ENCODE measurements around the gene ZNF500.

DNA sequence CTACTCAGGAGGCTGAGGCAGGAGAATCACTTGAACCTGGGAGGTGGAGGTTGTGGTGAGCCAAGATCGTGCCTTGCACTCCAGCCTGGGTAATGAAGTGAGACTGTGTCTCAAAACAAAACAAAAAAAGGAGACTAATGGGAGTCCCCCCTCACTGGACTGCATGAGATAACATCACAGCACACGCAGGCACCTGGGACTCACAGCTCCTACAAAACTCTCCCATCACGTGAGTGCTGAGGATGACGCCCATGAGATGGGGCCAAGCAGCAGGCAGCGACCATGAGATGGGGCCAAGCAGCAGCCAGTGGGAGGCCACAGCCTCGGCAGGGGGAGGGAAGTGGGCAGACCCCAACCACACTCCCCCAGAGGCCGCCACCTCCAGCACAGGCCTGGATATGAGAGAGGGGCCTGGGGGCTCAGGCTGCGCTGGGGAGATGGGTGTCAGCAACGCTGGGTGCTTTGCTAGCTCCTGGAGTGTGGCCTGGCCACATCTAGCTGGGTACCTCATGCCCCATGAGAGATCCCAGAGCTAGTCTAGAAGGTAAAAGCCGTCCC, 17.2 kb downstream of the ZNF500 start:
- TF ChIP-seq FOXM1 (IDR thresholded peaks at IDR 0.05; ENCODE audit: borderline replicate concordance, low read depth) = no peak
- TF ChIP-seq, protein P1, sequence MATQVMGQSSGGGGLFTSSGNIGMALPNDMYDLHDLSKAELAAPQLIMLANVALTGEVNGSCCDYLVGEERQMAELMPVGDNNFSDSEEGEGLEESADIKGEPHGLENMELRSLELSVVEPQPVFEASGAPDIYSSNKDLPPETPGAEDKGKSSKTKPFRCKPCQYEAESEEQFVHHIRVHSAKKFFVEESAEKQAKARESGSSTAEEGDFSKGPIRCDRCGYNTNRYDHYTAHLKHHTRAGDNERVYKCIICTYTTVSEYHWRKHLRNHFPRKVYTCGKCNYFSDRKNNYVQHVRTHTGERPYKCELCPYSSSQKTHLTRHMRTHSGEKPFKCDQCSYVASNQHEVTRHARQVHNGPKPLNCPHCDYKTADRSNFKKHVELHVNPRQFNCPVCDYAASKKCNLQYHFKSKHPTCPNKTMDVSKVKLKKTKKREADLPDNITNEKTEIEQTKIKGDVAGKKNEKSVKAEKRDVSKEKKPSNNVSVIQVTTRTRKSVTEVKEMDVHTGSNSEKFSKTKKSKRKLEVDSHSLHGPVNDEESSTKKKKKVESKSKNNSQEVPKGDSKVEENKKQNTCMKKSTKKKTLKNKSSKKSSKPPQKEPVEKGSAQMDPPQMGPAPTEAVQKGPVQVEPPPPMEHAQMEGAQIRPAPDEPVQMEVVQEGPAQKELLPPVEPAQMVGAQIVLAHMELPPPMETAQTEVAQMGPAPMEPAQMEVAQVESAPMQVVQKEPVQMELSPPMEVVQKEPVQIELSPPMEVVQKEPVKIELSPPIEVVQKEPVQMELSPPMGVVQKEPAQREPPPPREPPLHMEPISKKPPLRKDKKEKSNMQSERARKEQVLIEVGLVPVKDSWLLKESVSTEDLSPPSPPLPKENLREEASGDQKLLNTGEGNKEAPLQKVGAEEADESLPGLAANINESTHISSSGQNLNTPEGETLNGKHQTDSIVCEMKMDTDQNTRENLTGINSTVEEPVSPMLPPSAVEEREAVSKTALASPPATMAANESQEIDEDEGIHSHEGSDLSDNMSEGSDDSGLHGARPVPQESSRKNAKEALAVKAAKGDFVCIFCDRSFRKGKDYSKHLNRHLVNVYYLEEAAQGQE (IDR thresholded peaks at IDR 0.05; ENCODE audit: low read depth) = no peak
- TF ChIP-seq TAF1 (IDR thresholded peaks at IDR 0.05; ENCODE audit: low read depth) = no peak
- TF ChIP-seq YY1 (IDR thresholded peaks at IDR 0.05; ENCODE audit: low read depth) = no peak
- no peak for TF ChIP-seq USF1 (IDR thresholded peaks at IDR 0.05)
- no peak for TF ChIP-seq EP300 (IDR thresholded peaks at IDR 0.05; ENCODE audit: borderline replicate concordance)
- TF ChIP-seq CREB1 (IDR thresholded peaks at IDR 0.05; ENCODE audit: low read depth) = no peak
- TF ChIP-seq RAD21 (IDR thresholded peaks at IDR 0.05; ENCODE audit: low read depth) = no peak
- no peak for TF ChIP-seq MAX (IDR thresholded peaks at IDR 0.05)
- no peak for TF ChIP-seq CEBPB (IDR thresholded peaks at IDR 0.05)
- no peak for TF ChIP-seq NFIC (IDR thresholded peaks at IDR 0.05)

Data from Ishikawa (cell line).